ENCODE measurements around the gene TMEM147. TPM values are rescaled to one million over a fixed set of nuclear protein-coding genes. Genes with fewer than 3 reads are reported as not detected.

Gene TMEM147
- total RNA-seq, 1 experiment from 2014 or later: 83.5 TPM

Other genes starting within 250 kb of the TMEM147 start
- 0.03 and 0.21 TPM in 2 replicates for gene CD22, start 216.4 kb upstream of the TMEM147 start, total RNA-seq (2014; rRNA removed; shearing (Covaris generic))
- gene FFAR1, start 197.7 kb upstream of the TMEM147 start, total RNA-seq (2014; rRNA removed; shearing (Covaris generic)): not detected in 2 replicates
- gene FFAR3, start 187.2 kb upstream of the TMEM147 start, total RNA-seq (2014; rRNA removed; shearing (Covaris generic)): not detected in 2 replicates
- gene GPR42, start 174.6 kb upstream of the TMEM147 start, total RNA-seq (2014; rRNA removed; shearing (Covaris generic)): not detected in 2 replicates
- not detected in 2 replicates for gene FFAR2, start 97.4 kb upstream of the TMEM147 start, total RNA-seq (2014; rRNA removed; shearing (Covaris generic))
- not detected in 2 replicates for gene KRTDAP, start 55.2 kb upstream of the TMEM147 start, total RNA-seq (2014; rRNA removed; shearing (Covaris generic))
- gene DMKN, start 32.0 kb upstream of the TMEM147 start, total RNA-seq (2014; rRNA removed; shearing (Covaris generic)): not detected in 2 replicates
- gene SBSN, start 17.3 kb upstream of the TMEM147 start, total RNA-seq (2014; rRNA removed; shearing (Covaris generic)): not detected in 2 replicates
- not detected in 2 replicates for gene GAPDHS, start 12.2 kb upstream of the TMEM147 start, total RNA-seq (2014; rRNA removed; shearing (Covaris generic))
- not detected in 2 replicates for gene ATP4A, start 18.0 kb downstream of the TMEM147 start, total RNA-seq (2014; rRNA removed; shearing (Covaris generic))
- not detected in 2 replicates for gene PMIS2, start 40.5 kb downstream of the TMEM147 start, total RNA-seq (2014; rRNA removed; shearing (Covaris generic))
- 10.2 and 15.2 TPM in 2 replicates for gene HAUS5, start 67.1 kb downstream of the TMEM147 start, total RNA-seq (2014; rRNA removed; shearing (Covaris generic))
- gene RBM42, start 83.4 kb downstream of the TMEM147 start, total RNA-seq (2014; rRNA removed; shearing (Covaris generic)): 106 and 151 TPM in 2 replicates
- gene ETV2, start 96.1 kb downstream of the TMEM147 start, total RNA-seq (2014; rRNA removed; shearing (Covaris generic)): 0.82 and 9.0 TPM in 2 replicates
- 364 and 463 TPM in 2 replicates for gene COX6B1, start 102.7 kb downstream of the TMEM147 start, total RNA-seq (2014; rRNA removed; shearing (Covaris generic))
- not detected in 2 replicates for gene UPK1A, start 120.9 kb downstream of the TMEM147 start, total RNA-seq (2014; rRNA removed; shearing (Covaris generic))
- not detected in 2 replicates for gene ZBTB32, start 158.9 kb downstream of the TMEM147 start, total RNA-seq (2014; rRNA removed; shearing (Covaris generic))
- 4.9 and 7.4 TPM in 2 replicates for gene KMT2B, start 172.4 kb downstream of the TMEM147 start, total RNA-seq (2014; rRNA removed; shearing (Covaris generic))
- gene IGFLR1, start 196.8 kb downstream of the TMEM147 start, total RNA-seq (2014; rRNA removed; shearing (Covaris generic)): 3.7 and 8.5 TPM in 2 replicates
- gene U2AF1L4, start 199.8 kb downstream of the TMEM147 start, total RNA-seq (2014; rRNA removed; shearing (Covaris generic)): 4.8 and 17.6 TPM in 2 replicates
- gene PSENEN, start 200.0 kb downstream of the TMEM147 start, total RNA-seq (2014; rRNA removed; shearing (Covaris generic)): 16.6 and 28.7 TPM in 2 replicates
- 7.1 and 12.4 TPM in 2 replicates for gene LIN37, start 202.9 kb downstream of the TMEM147 start, total RNA-seq (2014; rRNA removed; shearing (Covaris generic))
- gene HSPB6, start 211.4 kb downstream of the TMEM147 start, total RNA-seq (2014; rRNA removed; shearing (Covaris generic)): not detected in 2 replicates
- 7.3 and 8.8 TPM in 2 replicates for gene PROSER3, start 212.6 kb downstream of the TMEM147 start, total RNA-seq (2014; rRNA removed; shearing (Covaris generic))
- gene ARHGAP33, start 229.9 kb downstream of the TMEM147 start, total RNA-seq (2014; rRNA removed; shearing (Covaris generic)): 3.7 and 4.6 TPM in 2 replicates